PC-3 (cell line): Measurements from ENCODE around the gene HDAC4. TPM values are rescaled to one million over a fixed set of nuclear protein-coding genes. Genes with fewer than 3 reads are reported as not detected.

Experiments
- ATAC-seq: fragments of 200-7000 bp; cut with Tn5 transposase; 2 replicates; pipeline ENCODE4 v1.9.1; 2020; ENCODE audit warnings: mild to moderate bottlenecking, moderate library complexity
- BruUV-seq: library from RNA; stranded (reverse); fragments of 400-500 nt; replicated peaks from 2 replicates; lab custom pipeline; 2021; lab: Mats Ljungman, UMichigan
- CTCF ChIA-PET: fragments of 300-600 bp; sonication (Branson Sonifier 250); formaldehyde crosslinking; loops from one replicate; lab custom pipeline; 2022; ENCODE audit warnings: antibody characterized with exemption; lab: Charles Lee
- POLR2A ChIA-PET: fragments of 300-600 bp; sonication (Branson Sonifier 250); formaldehyde crosslinking; loops from one replicate; lab custom pipeline; 2022; ENCODE audit warnings: antibody characterized with exemption; ENCODE audit not compliant: unreplicated experiment; lab: Charles Lee
- DNase-seq: peaks from one replicate; pipeline ENCODE4 v3.0.0-alpha.2; 2015
- H2AFZ ChIP-seq: fragments of 300-600 bp; sonication (generic); 2 replicates; pipeline ENCODE4 v1.6.0; 2016; ENCODE audit warnings: antibody characterized with exemption, low read length
- H3F3A ChIP-seq: fragments of 300-600 bp; sonication (generic); one replicate; pipeline ENCODE4 v1.6.0; 2017; ENCODE audit warnings: antibody characterized with exemption, low read length, control low read depth, mild to moderate bottlenecking; ENCODE audit not compliant: unreplicated experiment
- H3K27ac ChIP-seq: fragments of 300-600 bp; sonication (generic); 2 replicates; pipeline ENCODE4 v1.5.1; 2016; ENCODE audit warnings: mild to moderate bottlenecking, low read length
- H3K27me3 ChIP-seq: fragments of 300-600 bp; sonication (generic); 2 replicates; pipeline ENCODE4 v1.6.1; 2016; ENCODE audit warnings: low read length, mixed read lengths
- H3K36me3 ChIP-seq: fragments of 300-600 bp; sonication (generic); 2 replicates; pipeline ENCODE4 v1.6.1; 2016; ENCODE audit warnings: low read depth, mixed run types, low read length, mixed read lengths
- H3K4me1 ChIP-seq: fragments of 300-600 bp; sonication (generic); 2 replicates; pipeline ENCODE4 v1.5.1; 2016; ENCODE audit warnings: low read length; ENCODE audit not compliant: insufficient read depth
- H3K4me2 ChIP-seq: fragments of 300-600 bp; sonication (generic); 2 replicates; pipeline ENCODE4 v1.6.0; 2016; ENCODE audit warnings: low read length
- H3K4me3 ChIP-seq: fragments of 300-600 bp; sonication (generic); 2 replicates; pipeline ENCODE4 v1.5.1; 2016; ENCODE audit warnings: mild to moderate bottlenecking, low read length, mixed read lengths
- H3K79me2 ChIP-seq: fragments of 300-600 bp; sonication (generic); 2 replicates; pipeline ENCODE4 v1.6.1; 2017; ENCODE audit warnings: low read length, mixed read lengths
- H3K9ac ChIP-seq: fragments of 300-600 bp; sonication (generic); 2 replicates; pipeline ENCODE4 v1.6.0; 2016; ENCODE audit warnings: mild to moderate bottlenecking, low read length
- H3K9me2 ChIP-seq: fragments of 300-600 bp; sonication (generic); replicated peaks from 2 replicates; pipeline ENCODE4 v1.6.1; 2016; ENCODE audit warnings: mixed run types, low read length, mixed read lengths
- H3K9me3 ChIP-seq: fragments of 300-600 bp; sonication (generic); 2 replicates; pipeline ENCODE4 v1.6.1; 2016; ENCODE audit warnings: low read length, mixed read lengths
- H4K20me1 ChIP-seq: fragments of 300-600 bp; sonication (generic); 2 replicates; pipeline ENCODE4 v1.6.1; 2016; ENCODE audit warnings: low read length, mixed read lengths
- EZH2 ChIP-seq: fragments of 300-600 bp; sonication (generic); IDR thresholded peaks from one replicate; pipeline ENCODE4 v1.6.1; 2017; ENCODE audit warnings: antibody characterized with exemption, mild to moderate bottlenecking, low read length; ENCODE audit not compliant: unreplicated experiment
- EZH2phosphoT487 ChIP-seq: fragments of 300-600 bp; sonication (generic); IDR thresholded peaks from 2 replicates; pipeline ENCODE4 v1.6.1; 2018; ENCODE audit warnings: mild to moderate bottlenecking, antibody characterized with exemption, low read length, borderline replicate concordance
- intact Hi-C: fragments of 100-400 bp; cut with micrococcal nuclease; formaldehyde crosslinking; loops from 2 replicates; pipeline ENCODE4 v1.9.0; 2023
- total RNA-seq: library from RNA; depleted of rRNA; stranded (reverse); fragments of >200 nt; gene quantifications from 2 replicates; pipeline ENCODE4 v1.2.3, GENCODE V29; 2014
- TF ChIP-seq, protein P1 (sequence below): fragments of 300-600 bp; sonication (generic); conservative IDR thresholded peaks from 2 replicates; pipeline ENCODE4 v1.5.1; 2017; ENCODE audit warnings: antibody characterized with exemption, low read depth, mild to moderate bottlenecking, low read length

Gene HDAC4
- total RNA-seq, 1 experiment from 2014 or later = 8.5 TPM

DNA sequence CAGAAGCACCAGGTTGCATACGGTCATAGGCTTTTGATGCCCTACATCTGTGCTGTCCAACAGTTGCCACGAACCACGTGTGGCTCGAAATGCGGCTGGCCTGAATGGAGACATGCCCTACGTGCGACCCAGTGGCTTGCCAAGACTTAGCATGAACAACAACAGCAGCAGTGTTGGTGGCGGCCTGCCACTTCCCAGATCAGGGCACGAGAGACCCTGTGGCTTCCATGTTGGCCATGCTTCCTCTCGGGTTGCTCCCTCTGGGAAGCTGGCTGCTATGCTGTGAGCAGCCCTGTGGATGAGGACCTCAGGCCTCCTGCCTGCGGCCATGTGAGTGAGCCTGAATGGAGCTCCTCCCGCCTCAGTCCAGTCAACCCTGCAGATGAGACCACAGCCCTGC lies 212.3 kb downstream of the HDAC4 start:
- H4K20me1 ChIP-seq = no peaks in the 10 kb centered on the region
- no peaks in the 10 kb centered on the region for H3F3A ChIP-seq
- no peak for DNase-seq
- H3K9ac ChIP-seq = no peak overlapping the region
- no peaks in the 10 kb centered on the region for H3K9me3 ChIP-seq
- H3K4me1 ChIP-seq = no peaks in the 10 kb centered on the region
- no peaks in the 10 kb centered on the region for H3K27me3 ChIP-seq
- intact Hi-C loops = no loop called here
- TF ChIP-seq, protein P1, sequence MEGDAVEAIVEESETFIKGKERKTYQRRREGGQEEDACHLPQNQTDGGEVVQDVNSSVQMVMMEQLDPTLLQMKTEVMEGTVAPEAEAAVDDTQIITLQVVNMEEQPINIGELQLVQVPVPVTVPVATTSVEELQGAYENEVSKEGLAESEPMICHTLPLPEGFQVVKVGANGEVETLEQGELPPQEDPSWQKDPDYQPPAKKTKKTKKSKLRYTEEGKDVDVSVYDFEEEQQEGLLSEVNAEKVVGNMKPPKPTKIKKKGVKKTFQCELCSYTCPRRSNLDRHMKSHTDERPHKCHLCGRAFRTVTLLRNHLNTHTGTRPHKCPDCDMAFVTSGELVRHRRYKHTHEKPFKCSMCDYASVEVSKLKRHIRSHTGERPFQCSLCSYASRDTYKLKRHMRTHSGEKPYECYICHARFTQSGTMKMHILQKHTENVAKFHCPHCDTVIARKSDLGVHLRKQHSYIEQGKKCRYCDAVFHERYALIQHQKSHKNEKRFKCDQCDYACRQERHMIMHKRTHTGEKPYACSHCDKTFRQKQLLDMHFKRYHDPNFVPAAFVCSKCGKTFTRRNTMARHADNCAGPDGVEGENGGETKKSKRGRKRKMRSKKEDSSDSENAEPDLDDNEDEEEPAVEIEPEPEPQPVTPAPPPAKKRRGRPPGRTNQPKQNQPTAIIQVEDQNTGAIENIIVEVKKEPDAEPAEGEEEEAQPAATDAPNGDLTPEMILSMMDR = no peak
- TF ChIP-seq EZH2phosphoT487 (no peak), EZH2 (no peak)
- no peak overlapping the region for H3K4me3 ChIP-seq
- H2AFZ ChIP-seq = no peak overlapping the region
- H3K79me2 ChIP-seq = no peaks in the 10 kb centered on the region
- ATAC-seq = no peak
- ChIA-PET POLR2A (no interaction called here), CTCF (no interaction called here)
- peaks cover 11% of the 10 kb centered on the region for H3K36me3 ChIP-seq
- H3K9me2 ChIP-seq = no peaks in the 10 kb centered on the region
- H3K4me2 ChIP-seq = no peak overlapping the region
- no peak overlapping the region for H3K27ac ChIP-seq
- BruUV-seq = no TSS peak

DNA sequence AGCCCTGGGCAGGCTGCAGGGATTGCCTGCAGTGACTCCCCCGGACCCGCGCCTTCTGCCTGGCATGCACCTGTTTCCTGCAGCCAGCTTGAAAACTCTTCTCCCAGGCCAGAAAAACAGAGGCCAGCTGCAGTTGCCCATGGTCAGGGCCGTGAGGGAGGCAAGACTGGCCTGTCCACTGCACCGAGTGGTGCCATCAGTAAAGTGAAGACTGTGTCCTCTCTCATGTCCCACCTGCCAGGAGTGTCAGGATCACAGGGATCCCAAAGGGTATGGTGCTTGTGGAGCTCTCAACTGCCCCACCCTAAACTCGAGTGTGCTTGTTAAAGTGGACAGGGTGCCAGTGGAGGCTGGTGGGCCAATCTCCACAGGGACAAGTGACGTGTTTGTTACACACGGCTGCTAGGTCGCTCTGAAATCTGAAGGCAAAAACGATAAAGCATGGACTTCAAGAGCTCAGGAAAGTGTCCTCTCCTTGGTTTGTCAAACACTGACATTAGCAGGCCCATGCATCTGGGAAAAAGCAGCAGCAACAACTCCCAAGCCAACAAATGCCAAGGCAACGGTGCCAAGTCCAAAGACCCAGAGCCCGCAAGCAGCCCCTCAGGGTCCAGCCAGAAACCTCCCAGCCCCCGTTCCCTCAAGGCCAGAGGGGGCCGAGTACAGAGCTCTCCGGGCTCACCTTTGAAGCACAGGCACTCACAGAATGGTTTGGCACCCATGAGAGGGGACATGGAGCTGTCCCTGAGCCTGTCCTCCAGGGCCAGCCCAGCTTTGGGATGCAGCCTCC lies 213.2 kb downstream of the HDAC4 start:
- H3F3A ChIP-seq = no peaks in the 10 kb centered on the region
- ATAC-seq (no peak), DNase-seq (no peak)
- H4K20me1 ChIP-seq = no peaks in the 10 kb centered on the region
- CTCF ChIA-PET = no interaction called here
- H3K36me3 ChIP-seq = peaks cover 11% of the 10 kb centered on the region
- TF ChIP-seq EZH2phosphoT487 (no peak), EZH2 (no peak)
- TF ChIP-seq, protein P1 = no peak
- H3K27ac ChIP-seq = no peak overlapping the region
- no peak overlapping the region for H3K9ac ChIP-seq
- H3K4me3 ChIP-seq = no peak overlapping the region
- no peaks in the 10 kb centered on the region for H3K27me3 ChIP-seq
- H2AFZ ChIP-seq = no peak overlapping the region
- H3K4me2 ChIP-seq = no peak overlapping the region
- BruUV-seq = no TSS peak
- POLR2A ChIA-PET = no interaction called here
- no peaks in the 10 kb centered on the region for H3K9me3 ChIP-seq
- H3K4me1 ChIP-seq = no peaks in the 10 kb centered on the region
- no peaks in the 10 kb centered on the region for H3K79me2 ChIP-seq
- no peaks in the 10 kb centered on the region for H3K9me2 ChIP-seq
- intact Hi-C loops = no loop called here
